Measurements from ENCODE around the gene FRMD4B.

FRMD4B gene

DNA sequence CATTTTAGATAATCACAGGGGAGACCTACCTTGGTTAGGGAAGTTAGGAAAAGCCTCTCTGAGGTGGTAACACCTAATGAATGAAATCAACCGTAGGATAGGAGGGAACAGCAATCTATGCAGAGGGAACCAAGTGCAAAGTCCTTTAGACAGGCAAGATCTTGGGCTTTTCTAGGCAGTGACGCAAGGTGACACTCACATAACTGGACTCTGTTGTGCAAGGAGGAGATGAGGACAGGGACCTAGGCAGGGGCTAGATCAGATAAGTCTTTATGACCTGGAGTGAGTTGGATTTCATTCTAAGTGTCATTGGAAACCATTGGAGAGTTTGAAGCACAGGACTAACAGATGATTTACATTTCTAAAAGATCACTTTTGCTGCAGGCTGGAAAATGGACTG is 258.9 kb downstream of the FRMD4B start:
- DNase-seq (ENCODE audit: low spot score): no peak

GRCh38 chr3:69126216-69126615 is 259.7 kb downstream of the FRMD4B start:
- no peak for DNase-seq (ENCODE audit: low spot score)

GRCh38 chr3:69122403-69122802 is 263.5 kb downstream of the FRMD4B start, which contains the start of gene LMOD3:
LMOD3 (minus strand) TSS chr3:69122595; CDS start chr3:69122386, 209 bp downstream.
- no peak for DNase-seq (ENCODE audit: low spot score)

DNA sequence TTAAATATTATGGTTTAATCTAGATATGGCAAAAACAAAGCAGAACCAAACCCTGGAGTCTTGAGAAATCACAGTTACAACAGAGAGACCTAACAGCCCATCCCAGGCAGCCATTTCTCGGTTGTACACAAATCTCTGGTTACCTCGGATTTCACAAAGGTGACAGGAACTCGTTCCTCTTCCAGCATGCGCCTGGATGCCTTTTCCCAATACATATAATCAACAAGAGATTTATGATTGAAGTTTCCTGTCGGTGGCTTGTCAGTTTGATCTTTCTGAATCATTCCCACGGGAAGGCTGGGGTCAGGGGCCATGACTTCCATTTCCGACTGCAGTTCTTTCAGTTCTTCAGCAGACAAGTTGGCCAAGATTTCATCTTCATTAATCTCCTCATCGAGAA is 263.9 kb downstream of the FRMD4B start:
- DNase-seq (ENCODE audit: low spot score): no peak

DNA sequence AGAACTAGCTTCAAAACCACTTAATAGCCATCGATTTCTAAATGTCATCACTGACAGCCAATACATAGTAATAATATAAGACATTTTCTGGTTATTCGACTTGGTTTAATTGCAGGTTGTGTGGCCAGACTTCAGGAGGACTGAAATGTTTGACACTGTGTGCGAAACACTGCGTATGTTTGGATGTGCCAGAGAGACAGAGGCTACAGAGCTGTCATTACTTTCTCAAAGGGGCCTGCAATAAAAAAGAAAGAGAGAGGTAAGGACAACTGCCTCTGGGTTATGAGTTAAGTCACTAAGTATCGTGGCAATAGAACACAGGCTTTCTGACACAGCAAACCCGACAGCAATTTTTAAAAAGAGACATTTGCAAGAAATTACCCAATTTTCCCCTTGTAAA is 264.4 kb downstream of the FRMD4B start:
- DNase-seq (ENCODE audit: low spot score): no peak

GRCh38 chr3:69120879-69121464 is 264.9 kb downstream of the FRMD4B start:
- peak; percentile 88 for DNase-seq (ENCODE audit: low spot score)
